ENCODE measurements around the gene RPGR.

RPGR gene

GRCh38 chrX:38233891-38234667 lies 93.2 kb downstream of the RPGR start:
- Histone ChIP-seq H3K79me2 (ENCODE audit: insufficient read depth, low read depth) (no peaks in the 10 kb centered on the region), H3K9ac (no peak overlapping the region), H3K4me1 (ENCODE audit: low read depth, poor library complexity, severe bottlenecking) (no peaks in the 10 kb centered on the region), H3K27me3 (ENCODE audit: insufficient read depth, low read depth) (no peaks in the 10 kb centered on the region), H4K20me1 (ENCODE audit: insufficient read depth) (no peaks in the 10 kb centered on the region), H3K27ac (no peak overlapping the region), H2AFZ (ENCODE audit: low read depth) (no peak overlapping the region), H3K36me3 (ENCODE audit: insufficient read depth) (no peaks in the 10 kb centered on the region), H3K4me2 (no peak overlapping the region), H3K4me3 (IDR thresholded peaks at IDR 0.05; ENCODE audit: insufficient read depth, low read depth, low read length) (no peak overlapping the region)
- no peak for TF ChIP-seq CTCF (conservative IDR thresholded peaks at IDR 0.05; ENCODE audit: low read depth, low read length)

GRCh38 chrX:38232079-38232686 lies 95.1 kb downstream of the RPGR start:
- no peak overlapping the region for H3K27ac ChIP-seq
- no peaks in the 10 kb centered on the region for H4K20me1 ChIP-seq (ENCODE audit: insufficient read depth)
- no peak overlapping the region for H3K4me3 ChIP-seq (IDR thresholded peaks at IDR 0.05; ENCODE audit: insufficient read depth, low read depth, low read length)
- no peaks in the 10 kb centered on the region for H3K4me1 ChIP-seq (ENCODE audit: low read depth, poor library complexity, severe bottlenecking)
- H3K4me2 ChIP-seq: no peak overlapping the region
- no peaks in the 10 kb centered on the region for H3K27me3 ChIP-seq (ENCODE audit: insufficient read depth, low read depth)
- H3K79me2 ChIP-seq (ENCODE audit: insufficient read depth, low read depth): no peaks in the 10 kb centered on the region
- no peak overlapping the region for H3K9ac ChIP-seq
- no peak for TF ChIP-seq CTCF (conservative IDR thresholded peaks at IDR 0.05; ENCODE audit: low read depth, low read length)
- no peak overlapping the region for H2AFZ ChIP-seq (ENCODE audit: low read depth)
- H3K36me3 ChIP-seq (ENCODE audit: insufficient read depth): no peaks in the 10 kb centered on the region

GRCh38 chrX:38225093-38225492 lies 102.2 kb downstream of the RPGR start:
- no peak overlapping the region for H3K4me3 ChIP-seq (IDR thresholded peaks at IDR 0.05; ENCODE audit: insufficient read depth, low read depth, low read length)
- TF ChIP-seq CTCF (conservative IDR thresholded peaks at IDR 0.05; ENCODE audit: low read depth, low read length): no peak
- H3K9ac ChIP-seq: no peak overlapping the region
- no peaks in the 10 kb centered on the region for H3K27me3 ChIP-seq (ENCODE audit: insufficient read depth, low read depth)
- H2AFZ ChIP-seq (ENCODE audit: low read depth): no peak overlapping the region
- H4K20me1 ChIP-seq (ENCODE audit: insufficient read depth): no peaks in the 10 kb centered on the region
- no peaks in the 10 kb centered on the region for H3K79me2 ChIP-seq (ENCODE audit: insufficient read depth, low read depth)
- no peaks in the 10 kb centered on the region for H3K36me3 ChIP-seq (ENCODE audit: insufficient read depth)
- H3K4me2 ChIP-seq: no peak overlapping the region
- H3K27ac ChIP-seq: no peak overlapping the region
- no peaks in the 10 kb centered on the region for H3K4me1 ChIP-seq (ENCODE audit: low read depth, poor library complexity, severe bottlenecking)

- H3K79me2 ChIP-seq (ENCODE audit: insufficient read depth, low read depth): no peaks in the 10 kb centered on the region
- H3K27ac ChIP-seq: no peak overlapping the region
- no peak overlapping the region for H3K4me2 ChIP-seq
- no peak overlapping the region for H3K9ac ChIP-seq
- no peaks in the 10 kb centered on the region for H3K36me3 ChIP-seq (ENCODE audit: insufficient read depth)
- no peaks in the 10 kb centered on the region for H4K20me1 ChIP-seq (ENCODE audit: insufficient read depth)
- H3K4me3 ChIP-seq (IDR thresholded peaks at IDR 0.05; ENCODE audit: insufficient read depth, low read depth, low read length): no peak overlapping the region
- no peaks in the 10 kb centered on the region for H3K4me1 ChIP-seq (ENCODE audit: low read depth, poor library complexity, severe bottlenecking)
- no peak for TF ChIP-seq CTCF (conservative IDR thresholded peaks at IDR 0.05; ENCODE audit: low read depth, low read length)
- H2AFZ ChIP-seq (ENCODE audit: low read depth): no peak overlapping the region
- H3K27me3 ChIP-seq (ENCODE audit: insufficient read depth, low read depth): no peaks in the 10 kb centered on the region
These were observed 103.1 kb downstream of the RPGR start for GRCh38 chrX:38224160-38224559.

Data from KMS-11 (cell line).